Measurements from ENCODE around the gene PRKAG1.

GRCh38 chr12:49019443-49020324 is 1.1 kb upstream of the PRKAG1 start:
- no peak for TF ChIP-seq CTCF (IDR thresholded peaks at IDR 0.05)
- no peak for TF ChIP-seq POLR2A (IDR thresholded peaks at IDR 0.05)
